HepG2 (cell line): ENCODE results near the gene SEMA4F. TPM values are rescaled to one million over a fixed set of nuclear protein-coding genes. Genes with fewer than 3 reads are reported as not detected.

ENCODE experiments used
- CBFB ChIP-seq: sonication (generic); formaldehyde crosslinking; IDR thresholded peaks from 2 replicates; pipeline ENCODE4 v1.4.0; 2020; ENCODE audit warnings: missing genetic modification reagents
- DNMT3B ChIP-seq: conservative IDR thresholded peaks from 2 replicates; pipeline ENCODE4 v1.6.1; 2016; ENCODE audit warnings: missing biosample characterization, control low read depth
- FOXP1 ChIP-seq, 2 experiments: fragments of 450-650 bp in 1 of 2; IDR thresholded peaks; 2 replicates each; pipeline ENCODE4 v1.6.1; 2017 to 2018; ENCODE audit warnings: antibody characterized with exemption in 1 of 2
- GMEB2 ChIP-seq: IDR thresholded peaks from 2 replicates; pipeline ENCODE4 v1.6.1; 2016; ENCODE audit warnings: missing biosample characterization, missing genetic modification reagents, low read depth
- MTF1 ChIP-seq: sonication (generic); formaldehyde crosslinking; IDR thresholded peaks from 2 replicates; pipeline ENCODE4 v1.5.0; 2020; ENCODE audit warnings: missing genetic modification reagents
- PAWR ChIP-seq: sonication (generic); formaldehyde crosslinking; IDR thresholded peaks from 2 replicates; pipeline ENCODE4 v1.4.0; 2020; ENCODE audit warnings: missing genetic modification reagents, mild to moderate bottlenecking, borderline replicate concordance
- RXRA ChIP-seq: sonication (generic); formaldehyde crosslinking; IDR thresholded peaks from 2 replicates; pipeline ENCODE4 v1.5.1; 2020; ENCODE audit warnings: missing genetic modification reagents
- ZBTB40 ChIP-seq, 2 experiments: fragments of 450-650 bp in 1 of 2; sonication (generic) in 1 of 2; formaldehyde crosslinking in 1 of 2; IDR thresholded peaks; 2 replicates each; pipeline versions ENCODE4 v1.6.1 to v1.8.0; 2016 to 2022; ENCODE audit warnings: antibody characterized with exemption in 1 of 2, mild to moderate bottlenecking in 1 of 2, missing genetic modification reagents in 1 of 2
- ZNF205 ChIP-seq: IDR thresholded peaks from 2 replicates; pipeline ENCODE4 v1.6.1; 2018; ENCODE audit warnings: missing biosample characterization, missing genetic modification reagents
- ZNF24 ChIP-seq: fragments of 450-650 bp; IDR thresholded peaks from 2 replicates; pipeline ENCODE4 v1.6.1; 2017; ENCODE audit warnings: antibody characterized with exemption, mild to moderate bottlenecking
- ZNF646 ChIP-seq: sonication (generic); formaldehyde crosslinking; IDR thresholded peaks from 2 replicates; pipeline ENCODE4 v1.9.0; 2021; ENCODE audit warnings: mild to moderate bottlenecking, missing genetic modification reagents
- polyA plus RNA-seq, 8 experiments: library from polyadenylated mRNA; depleted of rRNA in 3 of 8; stranded (reverse) in 7 of 8; unstranded in 1 of 8; fragments of >200 nt; fragmentation: Illumina TruSeq in 4 of 8; extraction: Trizol in 4 of 8; gene quantifications; 2 replicates each; pipeline versions ENCODE4 v1.2.1 to v1.2.3, GENCODE V29; 2011 to 2016; ENCODE audit warnings: low read depth in 4 of 8, missing spikeins in 1 of 8, mixed read lengths in 1 of 8; ENCODE audit not compliant: insufficient read depth in 1 of 8
- total RNA-seq, 5 experiments: library from RNA; depleted of rRNA; stranded (reverse); fragments of >200 nt; fragmentation: Illumina TruSeq; extraction: Trizol; gene quantifications; 2 replicates each; pipeline ENCODE4 v1.2.3, GENCODE V29; 2016; ENCODE audit warnings: low read depth in 1 of 5

SEMA4F gene
- total and polyA plus RNA-seq, 2 of the 13 experiments (the other 11 are each of a cell fraction or from before 2014, with no cell fraction given), result 7.1 to 10.3 TPM

GRCh38 chr2:74715081-74715791 is 61.2 kb downstream of the SEMA4F start (continued):
- no peak for TF ChIP-seq DNMT3B (CRISPR knock-in tag)
- no peak for TF ChIP-seq PAWR (CRISPR knock-in tag)
- peak; percentile 54; the same call in 1 of the 2 replicates for TF ChIP-seq ZNF205
- no peak for TF ChIP-seq ZNF646 (CRISPR knock-in tag)
- no peak for TF ChIP-seq GMEB2
- TF ChIP-seq CBFB, result peak; percentile 15; the same call in 1 of the 2 replicates
- peak; percentile 40; the same call in 1 of the 2 replicates for TF ChIP-seq RXRA (CRISPR knock-in tag)
- no peak for TF ChIP-seq ZNF24
- no peak for TF ChIP-seq ZBTB40 (IDR thresholded peaks at IDR 0.05)
- TF ChIP-seq ZBTB40 (CRISPR knock-in tag; IDR thresholded peaks at IDR 0.05), result peak; percentile 49; the same call in 1 of the 2 replicates
- TF ChIP-seq FOXP1 (IDR thresholded peaks at IDR 0.05), result no peak
- TF ChIP-seq FOXP1 (CRISPR knock-in tag; IDR thresholded peaks at IDR 0.05), result no peak
- no peak; the same call in 1 of the 2 replicates for TF ChIP-seq MTF1
